Ramos (cell line): ENCODE data around the gene KSR2.
"Not testable (repeated sequence)": the region's sequence is repeated elsewhere in the genome, so short reads cannot be mapped to it uniquely, and the experiment has no call there.

Source experiments
- in situ Hi-C: fragments of 300-500 bp; cut with MboI; formaldehyde crosslinking; loops from one replicate; pipeline ENCODE4 v1.14.3; 2022; ENCODE audit warnings: low sequenced_read_pairs; ENCODE audit not compliant: unreplicated experiment

The KSR2 gene

DNA sequence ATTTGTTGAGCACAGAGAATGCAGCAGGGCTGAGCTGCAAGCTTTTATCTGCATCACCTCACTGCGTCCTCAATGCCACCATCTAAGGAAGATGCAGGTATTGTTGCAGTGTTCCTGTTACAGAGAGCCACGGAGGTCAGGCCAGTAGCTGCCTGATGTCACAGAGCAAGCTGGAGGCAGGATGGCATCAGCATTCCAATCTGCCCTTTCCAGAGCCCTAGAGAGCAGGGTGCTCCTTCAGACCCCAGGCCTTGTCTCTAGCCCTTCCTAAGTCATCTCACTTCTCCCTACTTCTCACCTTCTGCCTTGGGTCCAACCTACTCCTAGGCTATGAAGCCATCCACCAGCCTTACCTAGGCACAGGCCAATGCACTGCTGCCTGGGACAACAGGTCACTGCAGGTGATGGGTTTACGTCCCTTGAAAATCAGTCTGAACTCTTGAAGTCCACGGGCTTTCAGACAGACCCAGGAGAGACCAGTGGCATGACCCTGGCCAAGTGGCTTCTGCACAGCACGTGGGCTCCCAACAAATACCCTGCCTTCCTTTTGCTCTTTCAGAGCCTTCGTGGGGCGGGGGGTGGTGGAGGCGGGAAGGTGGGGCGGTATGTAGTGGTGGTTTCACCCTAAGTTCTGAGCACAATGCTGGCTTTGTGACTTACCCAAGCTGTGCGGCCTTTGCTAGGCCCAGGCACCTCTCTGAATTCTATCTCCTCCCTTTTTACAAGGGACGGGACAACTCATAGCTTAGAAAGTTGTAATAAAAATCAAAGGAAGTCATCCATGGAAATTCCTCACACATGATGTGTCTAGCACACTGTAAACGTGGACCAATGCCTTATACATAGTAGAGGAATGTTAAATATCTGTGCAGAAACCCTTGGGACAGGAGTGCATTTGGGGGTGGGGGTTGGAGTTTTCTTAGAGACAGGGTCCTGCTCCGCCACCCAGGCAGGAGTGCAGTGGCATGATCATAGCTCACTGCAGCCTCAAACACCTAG, 136.0 kb downstream of the KSR2 start:
- in situ Hi-C loops, result loop anchor here (10.0 kb wide), 1 partner anchor 608 kb away; no protein-coding TSS in a partner anchor

DNA sequence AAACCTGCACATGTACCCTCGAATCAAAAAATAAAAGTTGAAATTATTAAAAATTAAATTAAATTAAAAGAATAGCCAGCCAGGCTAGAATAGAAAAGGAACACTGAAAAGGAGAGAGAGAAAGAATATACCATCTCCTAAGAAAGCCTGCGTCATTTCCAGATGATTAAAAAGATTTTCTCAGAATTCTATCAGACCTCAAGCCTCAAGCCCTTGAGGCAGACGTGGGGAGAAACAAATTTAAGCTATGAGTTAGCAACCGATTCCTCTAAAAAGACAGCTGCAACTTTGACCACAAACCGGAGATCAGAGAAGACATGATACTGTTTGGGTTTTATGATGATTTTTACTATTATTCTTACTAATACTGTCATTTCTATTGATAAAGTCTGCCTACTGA, 138.3 kb downstream of the KSR2 start:
- in situ Hi-C loops, result loop anchor here (10.0 kb wide), 1 partner anchor 606 kb away; no protein-coding TSS in a partner anchor

DNA sequence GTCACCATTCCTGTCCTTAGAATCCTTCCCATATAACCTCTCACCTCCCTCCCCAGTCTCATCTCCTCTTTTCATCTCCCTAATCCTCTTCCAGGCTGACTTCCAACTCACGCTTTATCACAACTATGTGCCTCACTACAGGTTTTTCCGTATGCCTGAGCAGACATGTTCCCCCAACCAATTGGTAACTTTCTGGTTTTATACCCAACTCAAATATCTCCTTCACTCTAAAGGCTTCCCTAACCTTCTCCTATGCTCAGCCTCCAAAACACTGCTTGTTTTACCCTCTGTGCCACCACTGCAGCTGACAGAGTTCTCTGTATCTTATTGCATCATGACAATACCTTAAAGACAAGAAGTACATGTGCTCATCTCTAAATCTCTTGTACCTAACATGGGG, 139.7 kb downstream of the KSR2 start:
- in situ Hi-C loops, result no loop called here

DNA sequence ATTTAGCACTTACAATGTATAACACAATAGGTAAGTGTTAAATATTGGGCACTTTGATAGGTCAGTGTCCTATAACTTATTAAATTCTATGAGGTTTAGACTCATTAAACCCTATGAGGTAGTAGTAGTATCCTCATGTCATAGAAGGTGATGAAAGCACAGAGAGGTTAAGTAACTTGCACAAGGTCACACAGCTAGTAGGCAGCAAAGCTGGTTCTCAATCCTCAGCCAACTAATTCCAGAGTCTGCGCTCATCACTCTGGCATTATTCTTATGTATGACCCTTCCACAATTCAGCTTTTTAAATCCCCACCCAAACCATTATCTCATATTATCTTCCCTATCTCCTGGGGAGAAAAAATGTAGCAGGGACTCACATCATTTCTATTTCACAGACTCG, 141.1 kb downstream of the KSR2 start:
- in situ Hi-C loops, result no loop called here

DNA sequence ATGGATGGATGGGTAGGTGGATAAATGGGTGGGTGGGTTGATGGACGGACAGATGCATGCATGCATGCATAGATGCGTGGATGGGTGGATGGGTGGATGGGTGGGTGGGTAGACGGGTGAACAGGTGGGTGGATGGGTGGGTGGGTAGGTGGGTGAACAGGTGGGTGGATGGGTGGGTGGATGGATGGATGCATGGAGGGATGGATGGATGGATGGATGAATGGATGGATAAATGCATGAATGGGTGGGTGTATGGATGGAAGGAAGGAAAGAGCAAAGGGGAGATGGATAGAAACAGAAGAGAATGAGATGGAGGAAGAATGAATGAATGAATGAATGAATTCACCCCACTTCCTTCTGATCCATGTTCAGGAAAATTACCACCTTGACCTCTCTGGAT, 143.0 kb downstream of the KSR2 start:
- in situ Hi-C loops, result no loop called here

DNA sequence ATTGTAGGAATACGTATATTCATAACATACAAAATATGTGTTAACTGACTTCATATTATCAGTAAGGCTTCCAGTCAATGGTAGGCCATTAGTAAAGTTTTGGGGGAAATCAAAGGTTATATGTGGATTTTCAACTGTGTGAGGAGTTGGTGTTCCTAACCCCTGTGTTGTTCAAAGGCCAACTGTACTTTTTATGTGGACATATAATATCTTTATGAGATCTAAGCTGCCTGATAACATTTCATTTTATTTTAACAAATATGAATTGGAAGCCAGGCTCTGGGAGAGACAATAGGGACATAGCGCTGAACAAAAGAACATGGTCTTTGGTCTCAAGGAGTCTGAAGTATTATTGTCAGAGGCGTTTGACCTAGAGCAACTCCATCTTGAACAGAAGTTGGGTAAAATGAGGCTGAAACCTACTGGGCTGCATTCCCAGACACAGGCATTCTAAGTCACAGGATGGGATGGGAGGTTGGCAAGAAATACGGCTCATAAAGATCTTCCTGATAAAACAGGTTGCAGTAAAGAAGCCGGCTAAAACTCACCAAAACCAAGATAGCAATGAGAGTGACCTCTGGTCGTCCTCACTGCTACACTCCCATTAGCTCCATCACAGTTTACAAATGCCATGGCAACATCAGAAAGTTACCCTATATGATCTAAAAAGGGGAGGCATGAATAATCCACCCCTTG, 147.2 kb downstream of the KSR2 start:
- in situ Hi-C loops, result no loop called here

DNA sequence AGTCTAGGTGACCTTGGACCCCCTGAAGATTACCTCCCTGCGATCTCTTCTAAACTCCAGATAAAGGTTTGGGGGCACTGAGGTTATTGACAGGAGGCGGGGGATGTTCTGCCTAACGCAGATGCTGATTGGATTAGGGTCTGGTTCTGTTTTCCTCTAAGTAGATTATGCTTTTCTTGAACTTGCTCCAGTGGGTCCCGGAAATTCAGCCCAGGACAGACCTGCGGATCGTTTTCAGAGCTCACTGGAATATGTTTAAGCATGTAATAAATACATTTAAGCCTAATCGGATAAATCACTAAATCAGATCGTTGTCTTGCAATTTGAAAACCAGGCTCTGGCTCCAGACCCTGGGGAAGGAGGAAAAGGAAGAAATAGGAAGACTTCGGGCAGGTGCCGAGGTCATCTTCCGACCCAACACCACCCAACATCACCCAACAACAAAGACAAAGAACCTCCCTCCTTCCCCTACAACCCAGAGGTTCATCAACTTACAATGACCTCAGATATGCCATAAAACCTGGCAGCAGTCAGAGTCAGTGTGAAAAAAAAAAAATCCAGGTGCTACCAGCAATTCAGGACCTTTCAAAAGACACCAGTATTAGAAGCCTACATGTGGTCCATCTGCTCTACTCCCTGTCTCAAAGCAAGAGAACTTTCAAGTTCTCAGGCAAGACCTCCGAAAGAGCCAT, 148.4 kb downstream of the KSR2 start:
- in situ Hi-C loops, result no loop called here

DNA sequence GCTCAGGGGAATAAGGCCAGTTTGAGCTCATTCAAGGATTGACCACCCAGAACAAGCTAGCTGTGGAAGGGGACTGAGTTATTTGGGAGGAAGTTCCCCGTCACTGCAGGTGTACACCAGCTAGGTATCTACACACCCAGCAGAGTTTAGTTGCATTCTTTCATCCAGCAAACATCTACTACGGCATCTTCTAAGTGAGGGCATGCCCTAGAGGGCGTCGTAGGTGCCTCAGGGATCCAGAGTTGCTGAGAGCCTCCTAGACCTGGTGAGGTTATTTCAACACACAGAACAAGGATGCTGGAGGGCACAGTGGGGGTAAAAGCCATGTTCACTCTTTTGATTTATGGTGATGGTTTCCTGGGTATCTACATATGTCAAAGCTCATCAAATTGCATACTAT, 149.6 kb downstream of the KSR2 start:
- in situ Hi-C loops, result no loop called here

DNA sequence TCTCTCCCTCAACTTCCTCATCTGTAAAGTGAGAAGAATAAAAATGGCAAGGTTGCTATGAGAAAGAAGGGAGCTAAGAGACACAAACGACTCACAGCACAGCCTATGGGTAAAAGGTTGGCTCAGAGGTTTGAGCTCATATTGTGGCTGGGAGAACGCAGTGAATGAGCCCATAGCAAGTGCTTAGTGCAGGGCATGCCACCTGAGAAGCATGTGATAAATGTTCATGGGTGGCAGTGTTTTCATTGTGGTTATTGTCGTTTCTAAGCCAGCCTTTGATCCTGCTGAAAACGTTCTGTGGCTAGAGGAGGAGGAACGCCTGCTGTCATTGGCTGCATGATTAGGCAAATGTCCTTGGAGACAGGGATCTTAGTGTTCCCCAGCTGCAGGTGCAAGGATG, 150.4 kb downstream of the KSR2 start:
- in situ Hi-C loops, result no loop called here

DNA sequence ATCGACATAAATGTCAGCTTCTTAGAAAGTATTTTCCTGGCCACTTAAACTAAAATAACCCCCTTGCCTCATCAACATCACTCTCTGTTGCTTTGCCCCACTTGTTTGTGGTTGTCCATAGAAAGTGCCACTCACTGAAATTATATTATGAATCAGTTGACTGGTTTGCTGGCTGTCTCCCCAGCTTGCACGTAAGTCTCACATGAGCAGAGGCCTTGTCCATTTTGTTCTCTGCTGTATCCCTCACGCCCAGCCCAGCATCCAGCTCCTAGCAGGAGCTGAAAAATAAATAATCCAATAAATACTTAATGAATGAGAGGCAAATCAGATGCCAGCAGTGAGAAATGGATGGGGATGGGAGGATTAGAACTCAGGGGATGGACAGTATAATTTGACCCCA, 159.3 kb downstream of the KSR2 start:
- in situ Hi-C loops, result no loop called here

DNA sequence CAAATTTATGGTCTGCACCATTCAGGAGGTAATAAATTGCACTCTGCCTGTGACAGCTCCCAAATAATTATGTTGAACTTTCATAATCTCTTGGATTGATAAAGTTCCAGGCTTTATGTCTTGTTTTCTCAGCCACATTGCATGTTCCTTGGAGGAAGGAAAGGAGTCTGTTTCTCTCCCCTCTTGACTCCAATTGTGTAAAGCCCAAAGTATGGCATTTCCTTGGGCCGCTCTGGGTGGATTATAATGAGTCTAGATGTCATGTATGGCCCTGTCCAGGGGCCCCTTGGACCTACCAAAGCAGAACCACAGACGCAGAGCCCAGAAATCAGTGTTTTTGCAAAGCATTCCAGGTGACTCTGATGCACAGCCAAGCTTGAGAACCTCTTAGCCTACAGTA, 160.8 kb downstream of the KSR2 start:
- in situ Hi-C loops, result no loop called here

DNA sequence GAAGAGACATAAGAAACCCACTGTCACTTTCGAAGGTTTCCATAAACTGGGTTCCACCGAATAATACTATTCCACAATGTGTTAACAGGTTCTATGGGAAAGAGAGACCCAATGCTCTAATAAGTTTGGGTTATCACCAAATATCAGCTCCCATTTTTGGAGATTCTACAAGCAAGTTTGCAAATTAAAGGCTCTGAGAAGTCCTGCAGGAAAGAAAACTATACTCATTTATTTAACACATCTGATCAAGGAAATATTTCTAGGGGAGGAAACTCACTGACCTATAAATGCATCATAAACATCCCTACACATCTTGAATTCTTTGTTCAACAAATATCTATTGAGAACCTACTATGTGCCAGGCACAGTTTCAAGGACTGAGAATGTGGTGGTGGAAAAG, 161.4 kb downstream of the KSR2 start:
- in situ Hi-C loops, result no loop called here

DNA sequence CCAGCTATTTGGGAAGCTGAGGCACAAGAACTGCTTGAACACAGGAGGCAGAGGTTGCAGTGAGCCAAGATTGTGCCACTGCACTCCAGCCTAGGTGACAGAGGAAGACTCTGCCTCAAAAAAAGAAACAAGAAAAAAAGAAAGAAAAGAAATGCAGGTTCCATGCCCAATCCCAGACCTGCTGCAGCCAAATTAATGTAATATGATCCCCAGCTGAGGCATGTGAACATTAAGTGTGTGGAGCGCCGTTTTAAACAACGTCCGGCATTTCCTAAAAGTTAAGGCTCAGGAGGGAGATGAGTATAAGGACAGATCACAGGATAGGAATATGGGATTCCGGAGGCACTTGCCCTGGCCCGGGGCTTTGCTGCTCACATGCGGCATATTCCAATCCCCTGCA, 162.9 kb downstream of the KSR2 start:
- in situ Hi-C loops, result no loop called here

DNA sequence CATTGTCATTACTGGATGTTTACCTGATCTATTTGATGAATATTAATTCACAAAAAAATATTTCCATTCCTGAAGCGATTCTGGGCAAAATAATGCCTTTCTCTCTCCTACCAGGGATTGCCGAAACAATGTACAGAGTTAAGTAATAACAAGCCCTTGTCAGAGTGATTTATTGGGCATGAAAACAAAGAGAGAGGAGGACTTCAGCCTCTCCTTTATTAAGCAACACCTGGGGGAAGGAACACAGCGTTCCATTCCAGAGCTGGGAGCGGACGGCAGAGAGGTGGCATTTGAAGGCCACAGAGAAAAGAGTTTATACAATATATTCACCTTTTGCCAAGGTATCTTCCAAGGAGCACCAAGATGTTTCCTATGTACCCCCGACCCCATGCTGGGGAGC, 165.8 kb downstream of the KSR2 start:
- in situ Hi-C loops, result no loop called here

DNA sequence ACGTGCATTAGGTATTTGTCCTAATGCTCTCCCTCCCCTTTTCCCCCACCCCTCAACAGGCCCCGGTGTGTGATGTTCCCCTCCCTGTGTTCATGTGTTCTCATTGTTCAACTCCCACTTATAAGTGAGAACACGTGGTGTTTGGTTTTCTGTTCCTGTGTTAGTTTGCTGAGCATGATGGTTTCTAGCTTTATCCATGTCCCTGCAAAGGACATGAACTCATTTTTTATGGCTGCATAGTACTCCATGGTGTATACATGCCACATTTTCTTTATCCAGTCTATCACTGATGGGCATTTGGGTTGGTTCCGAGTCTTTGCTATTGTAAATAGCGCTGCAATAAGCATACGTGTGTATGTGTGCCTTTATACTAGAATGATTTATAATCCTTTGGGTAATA, 168.1 kb downstream of the KSR2 start:
- in situ Hi-C loops, result not testable (repeated sequence)

DNA sequence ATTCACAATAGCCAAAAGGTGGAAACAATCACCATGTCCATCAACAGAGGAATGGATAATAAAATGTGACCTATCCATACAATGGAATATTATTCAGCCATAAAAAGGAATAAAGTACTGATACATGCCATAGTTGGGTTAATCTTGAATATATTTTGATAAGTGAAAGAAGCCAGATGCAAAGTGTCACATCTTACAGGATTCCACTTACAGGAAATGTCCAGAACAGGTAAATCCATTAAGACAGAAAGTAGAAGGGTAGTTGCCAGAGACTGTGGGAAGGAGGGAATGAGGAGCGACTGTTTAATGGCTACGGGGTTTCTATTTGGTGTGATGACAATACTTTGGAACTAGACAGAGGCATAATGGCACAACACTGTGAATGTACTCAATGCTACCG, 171.6 kb downstream of the KSR2 start:
- in situ Hi-C loops, result no loop called here

DNA sequence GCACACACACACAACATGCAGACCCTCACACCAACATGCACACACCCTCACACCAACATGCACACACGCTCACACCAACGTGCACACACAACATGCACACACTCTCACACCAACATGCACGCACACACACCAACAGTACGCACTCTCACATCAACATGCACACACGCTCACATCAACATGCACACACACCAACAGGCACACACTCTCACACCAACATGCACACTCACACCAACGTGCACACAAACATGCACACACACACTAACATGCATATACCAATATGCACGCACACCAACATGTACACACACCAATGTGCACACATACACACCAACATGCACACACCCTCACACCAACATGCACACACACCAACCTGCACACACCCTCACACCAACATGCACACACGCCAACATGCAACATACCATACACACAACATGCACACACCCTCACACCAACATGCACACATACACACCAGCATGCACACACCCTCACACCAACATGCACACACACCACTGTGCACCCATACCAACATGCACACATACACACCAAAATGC, 175.8 kb downstream of the KSR2 start:
- in situ Hi-C loops, result no loop called here

DNA sequence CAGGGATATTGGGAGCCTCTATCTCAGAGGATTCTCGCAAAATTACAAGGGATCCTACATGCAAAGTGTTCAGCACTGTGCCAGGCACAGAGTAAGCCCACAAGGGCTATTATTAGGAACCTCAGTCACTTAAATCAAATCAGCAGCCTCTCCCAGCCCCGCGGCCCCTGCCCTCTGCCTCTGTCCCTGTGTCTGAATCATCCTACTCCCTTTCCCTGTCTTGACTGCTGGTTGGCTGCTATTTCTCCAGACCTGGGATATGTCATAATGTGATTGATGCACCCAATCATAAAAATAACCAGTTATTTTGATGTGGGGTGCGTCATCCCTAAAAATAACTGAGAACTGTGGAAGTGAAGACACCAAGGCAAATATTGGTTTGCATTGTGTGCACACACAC, 176.3 kb downstream of the KSR2 start:
- in situ Hi-C loops, result no loop called here

DNA sequence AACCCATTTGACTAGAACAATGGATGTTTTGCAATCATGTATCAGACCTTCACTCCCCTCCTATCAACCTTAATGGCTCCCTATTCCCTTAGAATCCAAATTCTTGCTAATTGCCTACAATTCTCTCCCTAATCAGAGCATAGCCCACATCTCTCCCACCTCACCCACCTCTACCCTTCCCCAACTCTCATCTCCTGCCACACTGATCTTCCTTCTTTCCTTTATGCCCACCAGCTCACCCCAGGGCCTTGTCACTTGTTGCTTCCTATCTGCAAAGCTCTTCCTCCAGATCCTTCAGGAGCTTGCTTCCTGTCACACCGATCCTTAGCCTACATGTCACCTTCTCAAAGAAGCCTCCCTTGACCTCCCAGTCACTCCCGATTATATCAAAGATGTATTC, 177.8 kb downstream of the KSR2 start:
- in situ Hi-C loops, result no loop called here

DNA sequence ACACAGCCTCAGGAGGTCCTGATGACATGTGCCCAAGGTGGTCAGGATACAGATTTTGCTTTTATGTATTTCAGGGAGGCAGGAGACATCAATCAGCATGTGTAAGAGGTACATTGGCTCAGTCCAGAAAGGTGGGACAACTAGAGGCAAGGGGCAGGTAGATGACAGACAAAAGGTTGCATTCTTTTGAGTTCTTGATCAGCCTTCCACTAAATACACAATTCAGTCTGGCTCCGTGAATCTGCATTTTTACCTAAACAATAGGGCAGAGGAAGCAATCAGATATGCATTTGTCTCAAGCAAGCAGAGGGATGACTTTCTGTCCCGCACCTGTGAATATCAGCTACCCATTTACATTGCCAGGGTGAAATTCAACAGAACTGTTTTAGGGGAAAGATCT, 178.6 kb downstream of the KSR2 start:
- in situ Hi-C loops, result no loop called here
